PFSK-1 (cell line): ENCODE measurements around the gene PDPK1.

Source experiments
- FOXP2 ChIP-seq: optimal IDR thresholded peaks from 2 replicates; pipeline ENCODE3; 2011; ENCODE audit warnings: borderline replicate concordance, control low read depth, inconsistent platforms; ENCODE audit not compliant: insufficient read depth; ENCODE audit errors: extremely low read length, extremely low read depth
- POLR2AphosphoS5 ChIP-seq: IDR thresholded peaks from 2 replicates; pipeline ENCODE4 v1.6.1; 2012; ENCODE audit warnings: low read depth, mild to moderate bottlenecking, control low read depth, low read length, moderate library complexity
- REST ChIP-seq, 2 experiments: IDR thresholded peaks; 2 replicates each; pipeline versions ENCODE4 v1.6.1 to v1.8.0; 2011 to 2012; ENCODE audit warnings: low read depth in 2 of 2, low read length in 2 of 2, control low read depth in 1 of 2, inconsistent platforms in 1 of 2, mild to moderate bottlenecking in 1 of 2, moderate library complexity in 1 of 2; ENCODE audit not compliant: insufficient read depth in 1 of 2
- SIN3A ChIP-seq: IDR thresholded peaks from 2 replicates; pipeline ENCODE4 v1.6.1; 2012; ENCODE audit warnings: mild to moderate bottlenecking, low read length, moderate library complexity, borderline replicate concordance; ENCODE audit not compliant: insufficient read depth
- TAF1 ChIP-seq: IDR thresholded peaks from 2 replicates; pipeline ENCODE4 v1.6.1; 2012; ENCODE audit warnings: low read length, control low read depth, borderline replicate concordance; ENCODE audit not compliant: insufficient read depth

The PDPK1 gene

GRCh38 chr16:2532494-2533141, 5.2 kb upstream of the PDPK1 start:
- TF ChIP-seq FOXP2 (no peak), POLR2AphosphoS5 (no peak), SIN3A (no peak), REST (IDR thresholded peaks at IDR 0.05; ENCODE audit: insufficient read depth in 1 of 2, low read depth in 2 of 2, low read length in 2 of 2) (no peak), TAF1 (no peak)

DNA sequence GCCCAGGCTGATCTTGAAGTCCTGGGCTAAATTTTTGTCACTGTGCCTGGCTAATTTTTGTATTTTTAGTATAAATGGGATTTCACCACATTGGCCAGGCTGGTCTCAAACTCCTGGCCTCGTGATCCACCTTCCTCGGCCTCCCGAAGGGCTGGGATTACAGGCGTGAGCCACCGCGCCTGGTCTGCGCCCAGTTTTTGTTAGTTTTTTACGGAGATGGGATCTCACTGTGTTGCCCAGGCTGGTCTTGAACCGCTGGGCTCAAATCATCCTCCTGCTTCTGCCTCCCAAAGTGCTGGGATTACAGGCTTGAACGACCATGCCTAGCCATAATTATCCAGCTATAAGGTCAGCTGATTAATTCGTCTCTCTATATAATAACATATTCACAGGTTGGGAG, 3.9 kb upstream of the PDPK1 start:
- TF ChIP-seq SIN3A (no peak), REST (IDR thresholded peaks at IDR 0.05; ENCODE audit: insufficient read depth in 1 of 2, low read depth in 2 of 2, low read length in 2 of 2) (no peak), FOXP2 (no peak), POLR2AphosphoS5 (no peak), TAF1 (no peak)

- TF ChIP-seq TAF1, result no peak
- TF ChIP-seq POLR2AphosphoS5, result no peak
- TF ChIP-seq SIN3A, result no peak
- TF ChIP-seq REST (IDR thresholded peaks at IDR 0.05; ENCODE audit: insufficient read depth in 1 of 2, low read depth in 2 of 2, low read length in 2 of 2), result no peak
- no peak for TF ChIP-seq FOXP2
Observed at GRCh38 chr16:2535625-2536013, 2.2 kb upstream of the PDPK1 start.

GRCh38 chr16:2584729-2585650, 47.2 kb downstream of the PDPK1 start:
- no peak for TF ChIP-seq SIN3A
- TF ChIP-seq REST (IDR thresholded peaks at IDR 0.05; ENCODE audit: insufficient read depth in 1 of 2, low read depth in 2 of 2, low read length in 2 of 2), result no peak
- TF ChIP-seq POLR2AphosphoS5, result no peak
- no peak for TF ChIP-seq FOXP2
- no peak for TF ChIP-seq TAF1
